ENCODE results near the gene FUT3. TPM values are rescaled to one million over a fixed set of nuclear protein-coding genes. Genes with fewer than 3 reads are reported as not detected.
"Not testable (repeated sequence)": the region's sequence is repeated elsewhere in the genome, so short reads cannot be mapped to it uniquely, and the experiment has no call there.

The FUT3 gene
- polyA plus RNA-seq, 1 of the 3 experiments (the other 2 are of a cell fraction): not detected

DNA sequence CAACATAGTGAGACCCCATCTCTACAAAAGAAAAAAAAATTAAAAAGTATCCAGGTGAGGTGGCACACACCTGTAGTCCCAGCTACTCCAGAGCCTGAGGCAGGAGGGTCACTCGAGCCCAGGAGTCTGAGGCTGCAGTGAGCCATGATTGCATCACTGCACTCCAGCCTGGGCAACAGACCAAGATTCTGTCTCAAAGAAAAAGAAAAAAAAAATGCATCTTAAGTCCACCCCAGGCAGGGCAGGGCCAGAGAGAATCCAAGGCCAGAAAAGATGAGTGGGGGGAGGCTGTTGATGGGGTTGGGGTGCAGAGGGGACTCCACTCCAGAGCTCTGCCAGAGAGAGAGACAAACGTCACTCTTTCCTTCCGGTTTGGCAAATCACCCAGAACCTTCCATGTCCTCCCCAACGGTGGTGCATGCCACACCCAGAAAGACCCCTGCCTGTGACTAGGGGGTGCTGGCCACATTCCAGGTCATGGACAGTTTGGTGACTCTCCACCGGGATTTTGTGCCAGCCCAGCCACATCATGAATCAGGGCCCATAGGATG is 431 bp downstream of the FUT3 start:
- CTCF ChIA-PET: no interaction called here

DNA sequence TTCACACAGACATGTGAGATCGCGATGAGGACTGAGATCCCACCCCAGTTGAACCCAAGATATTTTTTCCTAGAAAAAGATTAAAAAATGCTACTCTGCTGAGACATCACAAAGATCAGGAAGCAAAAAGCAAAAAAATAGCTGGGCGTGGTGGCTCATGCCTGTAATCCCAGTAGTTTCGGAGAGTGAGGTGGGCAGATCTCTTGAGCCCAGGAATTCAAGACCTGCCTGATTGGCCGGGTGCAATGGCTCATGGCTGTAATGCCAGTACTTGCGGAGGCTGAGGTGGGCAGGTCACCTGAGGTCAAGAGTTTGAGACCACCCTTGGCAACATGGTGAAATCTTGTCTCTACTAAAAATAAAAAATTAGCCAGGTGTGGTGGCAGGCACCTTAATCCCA is 1.1 kb downstream of the FUT3 start:
- TF ChIP-seq GATA2 (CRISPR knock-in tag; IDR thresholded peaks at IDR 0.05) (no peak), POLR2AphosphoS5 (IDR thresholded peaks at IDR 0.05; ENCODE audit: low read depth, low read length) (no peak), RCOR1 (IDR thresholded peaks at IDR 0.05; ENCODE audit: low read length) (no peak), NFIC (IDR thresholded peaks at IDR 0.05; ENCODE audit: borderline replicate concordance) (no peak)
- TF ChIP-seq, protein P1, sequence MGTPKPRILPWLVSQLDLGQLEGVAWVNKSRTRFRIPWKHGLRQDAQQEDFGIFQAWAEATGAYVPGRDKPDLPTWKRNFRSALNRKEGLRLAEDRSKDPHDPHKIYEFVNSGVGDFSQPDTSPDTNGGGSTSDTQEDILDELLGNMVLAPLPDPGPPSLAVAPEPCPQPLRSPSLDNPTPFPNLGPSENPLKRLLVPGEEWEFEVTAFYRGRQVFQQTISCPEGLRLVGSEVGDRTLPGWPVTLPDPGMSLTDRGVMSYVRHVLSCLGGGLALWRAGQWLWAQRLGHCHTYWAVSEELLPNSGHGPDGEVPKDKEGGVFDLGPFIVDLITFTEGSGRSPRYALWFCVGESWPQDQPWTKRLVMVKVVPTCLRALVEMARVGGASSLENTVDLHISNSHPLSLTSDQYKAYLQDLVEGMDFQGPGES (IDR thresholded peaks at IDR 0.05; ENCODE audit: low read depth, low read length): no peak
- Histone ChIP-seq H3K4me1 (ENCODE audit: control insufficient read depth in 1 of 2, insufficient read depth in 2 of 2, low read depth in 1 of 2, low read length in 1 of 2) (no peaks in the 10 kb centered on the region), H3K9me3 (no peaks in the 10 kb centered on the region), H3K4me2 (no peak overlapping the region), H3K4me3 (ENCODE audit: low read depth in 2 of 2, low read length in 1 of 2) (no peak overlapping the region), H3K36me3 (replicated peaks in 1 of 2; ENCODE audit: control insufficient read depth in 1 of 2, insufficient read depth in 2 of 2, low read length in 1 of 2) (no peaks in the 10 kb centered on the region), H2AFZ (ENCODE audit: low read depth) (no peak overlapping the region), H3K27ac (ENCODE audit: low read depth in 2 of 2, low read length in 1 of 2) (no peak overlapping the region), H3K9me2 (no peaks in the 10 kb centered on the region), H3F3A (replicated peaks; ENCODE audit: insufficient read depth) (no peaks in the 10 kb centered on the region), H4K20me1 (ENCODE audit: insufficient read depth) (no peaks in the 10 kb centered on the region), H3K79me2 (ENCODE audit: insufficient read depth) (no peaks in the 10 kb centered on the region), H3K27me3 (ENCODE audit: insufficient read depth) (peaks cover 10% of the 10 kb centered on the region; the same call in 1 of the 2 replicates), H3K9ac (no peak overlapping the region)
- 77% methylated on average over 6 of the region's 6 CpGs for WGBS (ENCODE audit: low lambda C conversion rate)
- no peak for DNase-seq
- ChIA-PET CTCF (no interaction called here), POLR2A (no interaction called here)

More for the DNA sequence above, 431 bp downstream of the FUT3 start:
- H3K4me1 ChIP-seq (ENCODE audit: control insufficient read depth in 1 of 2, insufficient read depth in 2 of 2, low read depth in 1 of 2, low read length in 1 of 2): no peaks in the 10 kb centered on the region
- no peaks in the 10 kb centered on the region for H4K20me1 ChIP-seq (ENCODE audit: insufficient read depth)
- WGBS (ENCODE audit: low lambda C conversion rate): 27% methylated on average over 4 of the region's 5 CpGs
- no peaks in the 10 kb centered on the region for H3F3A ChIP-seq (replicated peaks; ENCODE audit: insufficient read depth)
- no peak overlapping the region for H2AFZ ChIP-seq (ENCODE audit: low read depth)
- TF ChIP-seq FOSL2 (IDR thresholded peaks at IDR 0.05; ENCODE audit: borderline replicate concordance, low read depth): no peak
- TF ChIP-seq EZH2phosphoT487 (IDR thresholded peaks at IDR 0.05; ENCODE audit: borderline replicate concordance, low read depth): no peak
- TF ChIP-seq, protein P2, sequence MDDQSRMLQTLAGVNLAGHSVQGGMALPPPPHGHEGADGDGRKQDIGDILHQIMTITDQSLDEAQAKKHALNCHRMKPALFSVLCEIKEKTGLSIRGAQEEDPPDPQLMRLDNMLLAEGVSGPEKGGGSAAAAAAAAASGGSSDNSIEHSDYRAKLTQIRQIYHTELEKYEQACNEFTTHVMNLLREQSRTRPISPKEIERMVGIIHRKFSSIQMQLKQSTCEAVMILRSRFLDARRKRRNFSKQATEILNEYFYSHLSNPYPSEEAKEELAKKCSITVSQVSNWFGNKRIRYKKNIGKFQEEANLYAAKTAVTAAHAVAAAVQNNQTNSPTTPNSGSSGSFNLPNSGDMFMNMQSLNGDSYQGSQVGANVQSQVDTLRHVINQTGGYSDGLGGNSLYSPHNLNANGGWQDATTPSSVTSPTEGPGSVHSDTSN (IDR thresholded peaks at IDR 0.05): peak; percentile 26; the same call in 1 of the 2 replicates
- TF ChIP-seq, protein P3, sequence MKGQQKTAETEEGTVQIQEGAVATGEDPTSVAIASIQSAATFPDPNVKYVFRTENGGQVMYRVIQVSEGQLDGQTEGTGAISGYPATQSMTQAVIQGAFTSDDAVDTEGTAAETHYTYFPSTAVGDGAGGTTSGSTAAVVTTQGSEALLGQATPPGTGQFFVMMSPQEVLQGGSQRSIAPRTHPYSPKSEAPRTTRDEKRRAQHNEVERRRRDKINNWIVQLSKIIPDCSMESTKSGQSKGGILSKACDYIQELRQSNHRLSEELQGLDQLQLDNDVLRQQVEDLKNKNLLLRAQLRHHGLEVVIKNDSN (IDR thresholded peaks at IDR 0.05; ENCODE audit: borderline replicate concordance, low read depth): no peak
- no peak for TF ChIP-seq RAD21 (IDR thresholded peaks at IDR 0.05; ENCODE audit: low read length)
- peak; percentile 50; the same call in 1 of the 2 replicates for TF ChIP-seq NFIC (IDR thresholded peaks at IDR 0.05; ENCODE audit: borderline replicate concordance)
- no peak for TF ChIP-seq JUND (IDR thresholded peaks at IDR 0.05)
- TF ChIP-seq, protein P4, sequence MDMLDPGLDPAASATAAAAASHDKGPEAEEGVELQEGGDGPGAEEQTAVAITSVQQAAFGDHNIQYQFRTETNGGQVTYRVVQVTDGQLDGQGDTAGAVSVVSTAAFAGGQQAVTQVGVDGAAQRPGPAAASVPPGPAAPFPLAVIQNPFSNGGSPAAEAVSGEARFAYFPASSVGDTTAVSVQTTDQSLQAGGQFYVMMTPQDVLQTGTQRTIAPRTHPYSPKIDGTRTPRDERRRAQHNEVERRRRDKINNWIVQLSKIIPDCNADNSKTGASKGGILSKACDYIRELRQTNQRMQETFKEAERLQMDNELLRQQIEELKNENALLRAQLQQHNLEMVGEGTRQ (IDR thresholded peaks at IDR 0.05; ENCODE audit: borderline replicate concordance, low read depth, low read length): no peak
- no peaks in the 10 kb centered on the region for H3K36me3 ChIP-seq (replicated peaks in 1 of 2; ENCODE audit: control insufficient read depth in 1 of 2, insufficient read depth in 2 of 2, low read length in 1 of 2)
- H3K27me3 ChIP-seq (ENCODE audit: insufficient read depth): peaks cover 17% of the 10 kb centered on the region
- H3K9me3 ChIP-seq: no peaks in the 10 kb centered on the region
- H3K27ac ChIP-seq (ENCODE audit: low read depth in 2 of 2, low read length in 1 of 2): no peak overlapping the region
- no peak overlapping the region for H3K4me3 ChIP-seq (ENCODE audit: low read depth in 2 of 2, low read length in 1 of 2)
- DNase-seq: peak; percentile 9
- no peaks in the 10 kb centered on the region for H3K79me2 ChIP-seq (ENCODE audit: insufficient read depth)
- H3K9me2 ChIP-seq: no peaks in the 10 kb centered on the region
- H3K4me2 ChIP-seq: no peak overlapping the region
- H3K9ac ChIP-seq: no peak overlapping the region
- POLR2A ChIA-PET: no interaction called here

DNA sequence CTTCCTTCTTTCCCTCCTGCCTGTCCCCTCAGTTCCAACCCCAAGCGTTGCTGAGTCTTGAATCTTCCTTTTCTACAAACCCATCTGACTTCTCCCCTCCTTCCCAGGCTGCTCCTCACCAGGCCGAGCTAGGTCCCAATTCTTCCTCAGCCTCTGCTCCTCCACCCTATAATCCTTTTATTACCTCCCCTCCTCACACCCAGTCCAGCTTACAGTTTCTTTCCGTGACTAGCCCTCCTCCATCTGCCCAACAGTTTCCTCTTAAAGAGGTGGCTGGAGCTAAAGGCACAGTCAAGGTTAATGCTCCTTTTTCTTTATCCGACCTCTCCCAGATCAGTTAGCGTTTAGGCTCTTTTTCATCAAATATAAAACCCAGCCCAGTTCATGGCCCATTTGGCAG is 2.6 kb downstream of the FUT3 start:
- H3K4me2 ChIP-seq; H3K9me3 ChIP-seq; DNase-seq; H3K79me2 ChIP-seq (ENCODE audit: insufficient read depth); H3K4me1 ChIP-seq (ENCODE audit: control insufficient read depth in 1 of 2, insufficient read depth in 2 of 2, low read depth in 1 of 2, low read length in 1 of 2); H3K9ac ChIP-seq; POLR2A ChIA-PET; H3K27me3 ChIP-seq (ENCODE audit: insufficient read depth); H2AFZ ChIP-seq (ENCODE audit: low read depth); H3K4me3 ChIP-seq (ENCODE audit: low read depth in 2 of 2, low read length in 1 of 2); H3K36me3 ChIP-seq (replicated peaks in 1 of 2; ENCODE audit: control insufficient read depth in 1 of 2, insufficient read depth in 2 of 2, low read length in 1 of 2); H4K20me1 ChIP-seq (ENCODE audit: insufficient read depth); H3K9me2 ChIP-seq; H3K27ac ChIP-seq (ENCODE audit: low read depth in 2 of 2, low read length in 1 of 2); H3F3A ChIP-seq (replicated peaks; ENCODE audit: insufficient read depth): not testable (repeated sequence)
- 78% methylated on average over 5 of the region's 5 CpGs for WGBS (ENCODE audit: low lambda C conversion rate)
- CTCF ChIA-PET: interaction anchor here (0.8 kb wide), 1 partner anchor 19 kb away, joined by 3 read pairs; no protein-coding TSS in a partner anchor

DNA sequence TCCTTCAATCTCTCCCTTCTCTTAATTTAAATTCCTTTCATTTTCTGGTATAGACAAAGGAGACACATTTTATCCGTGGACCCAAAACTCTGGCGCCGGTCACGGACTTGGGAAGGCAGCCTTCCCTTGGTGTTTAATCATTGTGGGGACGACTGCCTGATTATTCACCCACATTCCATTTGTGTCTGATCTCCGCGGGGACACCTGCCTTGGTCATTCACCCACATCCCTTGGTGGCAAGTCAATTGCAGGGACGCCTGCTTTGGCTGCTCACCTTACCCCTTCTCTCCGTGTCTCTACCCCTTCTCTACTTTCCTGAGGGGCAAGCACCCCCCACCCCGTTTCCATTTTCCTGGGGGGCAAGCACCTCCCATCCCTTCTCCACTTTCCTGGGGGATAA is 3.4 kb downstream of the FUT3 start:
- CTCF ChIA-PET; H3K27ac ChIP-seq (ENCODE audit: low read depth in 2 of 2, low read length in 1 of 2); DNase-seq; H3K79me2 ChIP-seq (ENCODE audit: insufficient read depth); H4K20me1 ChIP-seq (ENCODE audit: insufficient read depth); H3F3A ChIP-seq (replicated peaks; ENCODE audit: insufficient read depth); POLR2A ChIA-PET; H3K9me2 ChIP-seq; H2AFZ ChIP-seq (ENCODE audit: low read depth); H3K9me3 ChIP-seq; H3K4me2 ChIP-seq; H3K9ac ChIP-seq; H3K36me3 ChIP-seq (replicated peaks in 1 of 2; ENCODE audit: control insufficient read depth in 1 of 2, insufficient read depth in 2 of 2, low read length in 1 of 2); H3K27me3 ChIP-seq (ENCODE audit: insufficient read depth); H3K4me3 ChIP-seq (ENCODE audit: low read depth in 2 of 2, low read length in 1 of 2); H3K4me1 ChIP-seq (ENCODE audit: control insufficient read depth in 1 of 2, insufficient read depth in 2 of 2, low read depth in 1 of 2, low read length in 1 of 2): not testable (repeated sequence)
- 46% methylated on average over 10 of the region's 10 CpGs for WGBS (ENCODE audit: low lambda C conversion rate)
